Panc1 (cell line): Measurements from ENCODE around the gene DCTN5. TPM values are rescaled to one million over a fixed set of nuclear protein-coding genes. Genes with fewer than 3 reads are reported as not detected.

Source experiments
- ATAC-seq: fragments of 200-7000 bp; cut with Tn5 transposase; 2 replicates; pipeline ENCODE4 v1.9.1; 2020; ENCODE audit warnings: mild to moderate bottlenecking, moderate library complexity
- BruUV-seq: library from RNA; stranded (reverse); fragments of 400-500 nt; replicated peaks from 2 replicates; lab custom pipeline; 2021; lab: Mats Ljungman, UMichigan
- CTCF ChIA-PET: fragments of 300-600 bp; sonication (Branson Sonifier 250); formaldehyde crosslinking; loops from one replicate; lab custom pipeline; 2022; ENCODE audit warnings: antibody characterized with exemption; lab: Charles Lee
- POLR2A ChIA-PET: fragments of 300-600 bp; sonication (Branson Sonifier 250); formaldehyde crosslinking; loops from one replicate; lab custom pipeline; 2022; ENCODE audit warnings: antibody characterized with exemption; lab: Charles Lee
- DNase-seq: peaks from one replicate; pipeline ENCODE4 v3.0.0-alpha.2; 2010; ENCODE audit warnings: low read depth, low spot score
- H3K27ac ChIP-seq: 2 replicates; pipeline ENCODE4 v1.5.1; 2011; ENCODE audit warnings: mild to moderate bottlenecking, low read length, inconsistent platforms
- H3K27me3 ChIP-seq: fragments of 200-500 bp; sonication (Bioruptor generic); 2 replicates; pipeline ENCODE4 v1.6.0; 2014; ENCODE audit warnings: low read length, inconsistent platforms; ENCODE audit not compliant: control insufficient read depth, insufficient read depth
- H3K36me3 ChIP-seq: fragments of 200-500 bp; sonication (Bioruptor generic); 2 replicates; pipeline ENCODE4 v1.5.1; 2014; ENCODE audit warnings: inconsistent platforms, mild to moderate bottlenecking, low read length, moderate library complexity; ENCODE audit not compliant: control insufficient read depth, insufficient read depth
- H3K4me1 ChIP-seq: 2 replicates; pipeline ENCODE4 v1.5.1; 2011; ENCODE audit warnings: inconsistent platforms, mild to moderate bottlenecking, low read length, moderate library complexity; ENCODE audit not compliant: control insufficient read depth, insufficient read depth
- H3K4me3 ChIP-seq, 2 experiments: 2 replicates each; pipeline ENCODE4 v1.5.1; 2011 to 2012; ENCODE audit warnings: low read depth in 2 of 2, low read length in 2 of 2, mild to moderate bottlenecking in 2 of 2, inconsistent platforms in 1 of 2, moderate library complexity in 1 of 2
- H3K9me3 ChIP-seq: fragments of 200-500 bp; sonication (Bioruptor generic); 2 replicates; pipeline ENCODE4 v1.5.1; 2014; ENCODE audit warnings: low read depth, mild to moderate bottlenecking, inconsistent platforms, low read length, moderate library complexity; ENCODE audit not compliant: control insufficient read depth, insufficient read depth
- POLR2AphosphoS5 ChIP-seq: IDR thresholded peaks from 2 replicates; pipeline ENCODE4 v1.6.1; 2012; ENCODE audit warnings: mild to moderate bottlenecking, low read depth, low read length, moderate library complexity
- TCF7L2 ChIP-seq: IDR thresholded peaks from 2 replicates; pipeline ENCODE4 v1.6.1; 2011; ENCODE audit warnings: mild to moderate bottlenecking, low read depth, low read length, inconsistent platforms
- in situ Hi-C: cut with HindIII; loops from 2 replicates; pipeline ENCODE4 v1.10.0; 2016; ENCODE audit warnings: low sequenced_read_pairs, low pct_unique_long_range_greater_than_20kb
- intact Hi-C: fragments of 100-400 bp; cut with micrococcal nuclease; formaldehyde crosslinking; loops from one replicate; pipeline ENCODE4 v1.10.0; 2022; ENCODE audit not compliant: unreplicated experiment
- total RNA-seq: library from RNA; stranded (reverse); gene quantifications from one replicate; pipeline ENCODE4 v1.2.1, GENCODE V29; 2021; ENCODE audit not compliant: unreplicated experiment
- TF ChIP-seq, protein P1 (sequence below): fragments of 450-650 bp; IDR thresholded peaks from 2 replicates; pipeline ENCODE4 v1.5.1; 2017; ENCODE audit warnings: mild to moderate bottlenecking

Gene DCTN5
- total RNA-seq, 1 experiment from 2014 or later: 72.9 TPM

GRCh38 chr16:23726710-23727109 lies 85.4 kb downstream of the DCTN5 start:
- Histone ChIP-seq H3K27ac (no peak overlapping the region), H3K36me3 (no peaks in the 10 kb centered on the region), H3K4me1 (no peaks in the 10 kb centered on the region), H3K4me3 (no peak overlapping the region), H3K9me3 (no peaks in the 10 kb centered on the region), H3K27me3 (no peaks in the 10 kb centered on the region)
- TF ChIP-seq, protein P1, sequence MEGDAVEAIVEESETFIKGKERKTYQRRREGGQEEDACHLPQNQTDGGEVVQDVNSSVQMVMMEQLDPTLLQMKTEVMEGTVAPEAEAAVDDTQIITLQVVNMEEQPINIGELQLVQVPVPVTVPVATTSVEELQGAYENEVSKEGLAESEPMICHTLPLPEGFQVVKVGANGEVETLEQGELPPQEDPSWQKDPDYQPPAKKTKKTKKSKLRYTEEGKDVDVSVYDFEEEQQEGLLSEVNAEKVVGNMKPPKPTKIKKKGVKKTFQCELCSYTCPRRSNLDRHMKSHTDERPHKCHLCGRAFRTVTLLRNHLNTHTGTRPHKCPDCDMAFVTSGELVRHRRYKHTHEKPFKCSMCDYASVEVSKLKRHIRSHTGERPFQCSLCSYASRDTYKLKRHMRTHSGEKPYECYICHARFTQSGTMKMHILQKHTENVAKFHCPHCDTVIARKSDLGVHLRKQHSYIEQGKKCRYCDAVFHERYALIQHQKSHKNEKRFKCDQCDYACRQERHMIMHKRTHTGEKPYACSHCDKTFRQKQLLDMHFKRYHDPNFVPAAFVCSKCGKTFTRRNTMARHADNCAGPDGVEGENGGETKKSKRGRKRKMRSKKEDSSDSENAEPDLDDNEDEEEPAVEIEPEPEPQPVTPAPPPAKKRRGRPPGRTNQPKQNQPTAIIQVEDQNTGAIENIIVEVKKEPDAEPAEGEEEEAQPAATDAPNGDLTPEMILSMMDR: no peak
- TF ChIP-seq POLR2AphosphoS5: no peak
- TF ChIP-seq TCF7L2: no peak
- intact Hi-C loops (no loop called here), in situ Hi-C loops (no loop called here)
- BruUV-seq: no TSS peak
- ATAC-seq: no peak
- ChIA-PET CTCF (interaction anchor here (0.7 kb wide), 2 partner anchors 48 to 151 kb away, joined by 3 read pairs; partner anchors contain the start of gene PLK1), POLR2A (interaction anchor here (0.5 kb wide), 1 partner anchor 14 kb away, joined by 9 read pairs; no protein-coding TSS in a partner anchor)
- DNase-seq: no peak

Other genes with a start within 250 kb of the DCTN5 start
- 25.3 TPM for gene COG7, start 188.3 kb upstream of the DCTN5 start, total RNA-seq
- gene GGA2, start 131.0 kb upstream of the DCTN5 start, total RNA-seq: 100 TPM
- 31.3 TPM for gene EARS2, start 84.1 kb upstream of the DCTN5 start, total RNA-seq
- gene UBFD1, start 83.7 kb upstream of the DCTN5 start, total RNA-seq: 102 TPM
- 166 TPM for gene NDUFAB1, start 45.1 kb upstream of the DCTN5 start, total RNA-seq
- gene PALB2, start 156 bp upstream of the DCTN5 start, total RNA-seq: 21.7 TPM
- 94.8 TPM for gene PLK1, start 37.4 kb downstream of the DCTN5 start, total RNA-seq
- not detected for gene ERN2, start 71.8 kb downstream of the DCTN5 start, total RNA-seq
- gene CHP2, start 113.6 kb downstream of the DCTN5 start, total RNA-seq: not detected
- gene PRKCB, start 194.5 kb downstream of the DCTN5 start, total RNA-seq: 0.41 TPM